Bronchial epithelial cell (primary cell): Measurements from ENCODE around the gene HRH2. TPM values are rescaled to one million over a fixed set of nuclear protein-coding genes. Genes with fewer than 3 reads are reported as not detected.

Experiments
- DNase-seq: peaks from one replicate; pipeline ENCODE4 v3.0.0-alpha.2; 2010; ENCODE audit warnings: low read depth
- FAIRE-seq: peaks from 2 replicates; lab custom pipeline; 2011; peaks lifted over from hg19 to GRCh38; lab: Jason Lieb, UNC
- H3K27me3 ChIP-seq: 2 replicates; pipeline ENCODE4 v1.5.1; 2011; ENCODE audit warnings: low read length; ENCODE audit not compliant: control insufficient read depth, insufficient read depth
- H3K36me3 ChIP-seq: 2 replicates; pipeline ENCODE4 v1.5.1; 2011; ENCODE audit warnings: low read length; ENCODE audit not compliant: control insufficient read depth, insufficient read depth
- H3K4me3 ChIP-seq: 2 replicates; pipeline ENCODE4 v1.5.1; 2011; ENCODE audit warnings: mild to moderate bottlenecking, low read depth, low read length, control low read depth
- CTCF ChIP-seq: IDR thresholded peaks from 2 replicates; pipeline ENCODE4 v1.5.1; 2011; ENCODE audit warnings: mild to moderate bottlenecking, moderate library complexity, low read length, control low read depth, inconsistent platforms; ENCODE audit not compliant: insufficient read depth, severe bottlenecking
- total RNA-seq: library from RNA; depleted of rRNA; stranded (reverse); fragments of >200 nt; gene quantifications from 2 replicates; pipeline ENCODE4 v1.2.1, GENCODE V29; 2014

Gene HRH2
- total RNA-seq, 1 donor from 2014 or later = not detected

DNA sequence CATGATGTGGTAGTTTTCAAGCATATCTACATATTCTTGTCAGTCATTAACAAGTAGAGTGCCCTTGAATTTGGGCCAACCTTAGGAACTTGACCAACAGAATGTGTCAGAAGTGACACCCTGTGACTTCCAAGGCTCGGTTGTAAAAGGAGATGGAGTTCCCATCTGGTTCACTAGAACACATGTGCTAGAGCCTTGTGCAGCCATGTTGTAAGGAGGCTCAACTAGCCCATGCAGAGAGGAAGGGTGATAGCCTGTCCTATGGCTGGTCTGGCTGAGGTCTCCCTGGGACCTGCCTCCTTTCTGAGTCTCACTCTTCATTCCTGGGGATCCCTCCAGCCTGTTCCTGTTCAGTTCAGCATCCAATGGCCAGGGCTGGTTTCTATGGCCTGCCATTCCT lies 28.1 kb upstream of the HRH2 start:
- Histone ChIP-seq H3K36me3 (no peaks in the 10 kb centered on the region), H3K4me3 (no peak overlapping the region), H3K27me3 (no peaks in the 10 kb centered on the region)
- peak; percentile 68 for FAIRE-seq
- no peak for DNase-seq
- TF ChIP-seq CTCF = no peak

DNA sequence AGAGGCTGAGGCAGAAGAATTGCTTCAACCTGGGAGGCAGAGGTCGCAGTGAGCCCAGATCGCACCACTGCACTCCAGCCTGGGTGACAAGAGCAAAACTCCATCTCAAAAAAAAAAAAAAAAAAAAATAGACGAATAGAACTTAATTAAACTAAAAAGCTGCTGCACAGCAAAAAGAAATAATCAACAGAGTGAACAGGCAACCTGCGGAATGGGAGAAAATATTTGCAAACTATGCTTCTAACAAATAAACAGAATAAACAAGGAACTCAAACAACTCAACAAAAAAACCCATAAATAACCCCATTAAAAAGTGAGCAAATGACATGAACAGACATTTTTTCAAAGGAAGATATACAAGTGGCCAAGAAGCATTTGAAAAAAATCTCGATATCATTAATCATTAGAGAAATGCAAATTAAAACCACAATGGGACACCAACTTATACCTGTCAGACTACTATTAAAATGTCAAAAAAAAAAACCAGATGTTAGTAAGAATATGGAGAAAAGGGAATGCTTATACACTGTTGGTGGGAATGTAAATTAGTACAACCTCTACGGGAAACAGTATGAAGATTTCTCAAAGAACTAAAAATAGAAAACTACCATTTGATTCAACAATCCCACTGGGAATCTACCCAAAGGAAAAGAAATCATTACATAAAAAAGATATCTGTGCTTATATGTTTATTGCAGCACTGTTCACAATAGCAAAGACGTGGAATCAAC lies 21.9 kb upstream of the HRH2 start:
- Histone ChIP-seq H3K27me3 (no peaks in the 10 kb centered on the region), H3K4me3 (no peak overlapping the region), H3K36me3 (no peaks in the 10 kb centered on the region)
- FAIRE-seq (no peak), DNase-seq (no peak)
- TF ChIP-seq CTCF = no peak

- H3K27me3 ChIP-seq = no peaks in the 10 kb centered on the region
Observed at GRCh38 chr5:175638305-175638704, 19.6 kb upstream of the HRH2 start.

GRCh38 chr5:175640106-175640775 lies 17.6 kb upstream of the HRH2 start:
- H3K27me3 ChIP-seq = no peaks in the 10 kb centered on the region
- TF ChIP-seq CTCF = no peak
- DNase-seq = no peak
- H3K4me3 ChIP-seq = no peak overlapping the region
- no peaks in the 10 kb centered on the region for H3K36me3 ChIP-seq
- no peak for FAIRE-seq

More at GRCh38 chr5:175638305-175638704, 19.6 kb upstream of the HRH2 start:
- H3K36me3 ChIP-seq = no peaks in the 10 kb centered on the region
- DNase-seq = no peak
- no peak for FAIRE-seq
- no peak overlapping the region for H3K4me3 ChIP-seq
- TF ChIP-seq CTCF = no peak

DNA sequence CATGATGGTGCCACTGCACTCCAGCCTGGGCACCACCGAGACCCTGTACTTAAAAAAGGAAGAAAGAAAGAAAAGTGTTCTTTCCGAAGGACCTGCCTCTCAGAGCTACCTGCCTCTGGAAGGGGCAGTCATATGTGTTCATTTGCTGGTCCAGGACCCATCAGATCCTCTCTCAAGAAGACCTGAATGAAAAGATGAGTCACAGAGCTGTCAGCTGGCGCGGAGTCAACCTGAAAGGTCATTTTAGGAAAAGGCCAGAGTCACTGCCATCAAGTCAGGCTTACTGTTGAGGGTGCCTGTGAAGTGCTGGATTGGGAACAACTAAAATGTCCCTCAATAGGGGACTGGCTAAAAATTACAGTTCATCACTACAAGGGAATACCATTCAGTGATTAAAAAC lies 14.9 kb upstream of the HRH2 start:
- DNase-seq = no peak

More for the DNA sequence above, 14.9 kb upstream of the HRH2 start:
- FAIRE-seq = no peak
- Histone ChIP-seq H3K4me3 (no peak overlapping the region), H3K36me3 (no peaks in the 10 kb centered on the region), H3K27me3 (no peaks in the 10 kb centered on the region)
- no peak for TF ChIP-seq CTCF
